ENCODE measurements around the gene OR2L2. TPM values are rescaled to one million over a fixed set of nuclear protein-coding genes. Genes with fewer than 3 reads are reported as not detected.

The OR2L2 gene
- total RNA-seq, 2 experiments from 2014 or later, result 0.06 TPM; not detected in 1

Other genes starting within 250 kb of the OR2L2 start
- gene OR14A16, start 206.0 kb upstream of the OR2L2 start, total RNA-seq, result not detected
- not detected for gene OR11L1, start 188.2 kb upstream of the OR2L2 start, total RNA-seq
- gene TRIM58, start 172.9 kb upstream of the OR2L2 start, total RNA-seq, result under 1 TPM; 0.06 to 0.08 TPM
- gene OR2W3, start 134.5 kb upstream of the OR2L2 start, total RNA-seq, result not detected
- not detected for gene OR2T8, start 109.8 kb upstream of the OR2L2 start, total RNA-seq
- not detected for gene OR2AJ1, start 105.2 kb upstream of the OR2L2 start, total RNA-seq
- gene OR2L8, start 81.2 kb upstream of the OR2L2 start, total RNA-seq, result not detected
- not detected for gene OR2AK2, start 64.8 kb upstream of the OR2L2 start, total RNA-seq
- not detected for gene OR2L5, start 16.4 kb upstream of the OR2L2 start, total RNA-seq
- not detected for gene OR2L3, start 16.8 kb downstream of the OR2L2 start, total RNA-seq
- not detected for gene OR2L13, start 65.1 kb downstream of the OR2L2 start, total RNA-seq
- not detected for gene OR2M5, start 115.1 kb downstream of the OR2L2 start, total RNA-seq
- gene OR2M2, start 144.8 kb downstream of the OR2L2 start, total RNA-seq, result not detected
- gene OR2M3, start 167.2 kb downstream of the OR2L2 start, total RNA-seq, result not detected
- gene OR2M4, start 201.3 kb downstream of the OR2L2 start, total RNA-seq, result not detected
- gene OR2T33, start 247.9 kb downstream of the OR2L2 start, total RNA-seq, result not detected

Data from activated naive CD8-positive, alpha-beta T cell treated with anti-CD3 and anti-CD28 coated beads for 36 hours (primary cell).